Activated CD4-positive, CD25-positive, alpha-beta regulatory T cell treated with anti-CD3 and anti-CD28 coated beads, Interleukin-2, amount 50 U/mL, for 72 hours (primary cell): ENCODE data around the gene PPP2R5C.

Experiments used
- DNase-seq: peaks from one replicate; pipeline ENCODE4 v3.0.0; 2021

The PPP2R5C gene

DNA sequence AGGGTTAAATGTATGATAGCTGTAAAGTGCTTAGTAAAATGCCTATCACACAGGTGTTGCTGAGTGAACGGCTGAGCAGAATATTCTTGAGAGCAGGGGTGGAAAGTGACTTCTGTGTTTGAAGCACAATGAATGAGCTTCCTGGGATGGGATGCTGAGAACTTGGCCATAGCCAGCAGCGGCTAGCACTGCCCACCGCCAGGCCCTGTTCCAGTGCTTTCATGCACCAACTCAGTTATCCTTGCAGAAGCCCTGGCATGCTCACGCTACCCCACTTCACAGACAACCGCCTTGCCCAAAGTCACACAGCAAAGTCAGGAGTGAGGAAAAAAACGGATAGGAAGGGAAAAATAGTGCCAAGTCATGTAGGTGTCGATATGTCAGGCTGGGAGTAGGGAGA is 213.7 kb downstream of the PPP2R5C start:
- no peak for DNase-seq
